Measurements from ENCODE around the gene TAMALIN. TPM values are rescaled to one million over a fixed set of nuclear protein-coding genes. Genes with fewer than 3 reads are reported as not detected.
A peak's percentile ranks its signal among the peaks of the same experiment; 100 is the strongest.

Gene TAMALIN
- total RNA-seq: 20.3 TPM
- long read RNA-seq, transcript GRASP-201 (8 exons, 1,933 nt): major isoform, 27 of 32 reads
- long read RNA-seq, partial matches to known transcripts: 2 of 32 reads
- long read RNA-seq, other reads (novel, unspliced or antisense): 2 of 32 reads

DNA sequence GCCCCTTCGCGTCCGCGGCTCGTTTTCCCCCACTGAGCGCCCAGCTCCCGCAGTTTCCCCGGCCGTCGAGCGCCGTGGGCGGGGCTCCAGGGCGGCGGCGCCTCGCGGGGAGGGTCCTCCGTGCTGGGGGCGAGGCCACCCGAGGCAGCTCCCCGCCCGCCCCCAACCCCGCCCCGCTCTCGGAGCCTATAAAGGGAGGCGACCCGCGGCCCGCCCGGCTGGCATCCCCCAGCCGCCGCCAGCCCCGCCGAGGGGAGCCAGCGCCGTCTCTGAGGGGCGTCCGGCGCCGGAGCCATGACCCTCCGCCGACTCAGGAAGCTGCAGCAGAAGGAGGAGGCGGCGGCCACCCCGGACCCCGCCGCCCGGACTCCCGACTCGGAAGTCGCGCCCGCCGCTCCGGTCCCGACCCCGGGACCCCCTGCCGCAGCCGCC is at the start of gene TAMALIN:
TAMALIN (plus strand) TSS at position 221 of the 432 bp plus-strand sequence; CDS start at position 295, 74 bp downstream.
- DNase-seq (ENCODE audit: missing footprints) (peak; percentile 89), ATAC-seq (peak; percentile 68)
- intact Hi-C loops (cut with DNase I): no loop called here

DNA sequence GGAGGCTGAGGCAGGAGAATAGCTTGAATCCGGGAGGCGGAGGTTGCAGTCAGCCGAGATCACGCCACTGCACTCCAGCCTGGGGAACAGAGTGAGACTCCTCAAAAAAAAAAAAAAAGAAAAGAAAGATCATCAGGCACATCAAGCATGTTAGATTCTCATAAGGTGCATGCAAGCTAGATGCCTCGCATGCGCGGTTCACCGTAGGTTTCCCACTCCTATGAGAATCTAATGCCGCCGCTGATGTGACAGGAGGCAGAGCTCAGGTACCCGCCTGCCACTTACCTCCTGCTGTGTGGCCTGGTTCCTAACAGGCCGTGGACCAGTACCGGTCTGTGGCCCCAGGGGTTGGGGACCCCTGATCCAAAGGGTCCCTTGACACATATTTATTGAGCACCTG is 48.2 kb upstream of the TAMALIN start:
- intact Hi-C loops (cut with DNase I): loop anchor here (10.0 kb wide), 1 partner anchor 914 kb away; the partner anchor contains the start of gene LETMD1
- DNase-seq (ENCODE audit: missing footprints) (no peak), ATAC-seq (no peak)

DNA sequence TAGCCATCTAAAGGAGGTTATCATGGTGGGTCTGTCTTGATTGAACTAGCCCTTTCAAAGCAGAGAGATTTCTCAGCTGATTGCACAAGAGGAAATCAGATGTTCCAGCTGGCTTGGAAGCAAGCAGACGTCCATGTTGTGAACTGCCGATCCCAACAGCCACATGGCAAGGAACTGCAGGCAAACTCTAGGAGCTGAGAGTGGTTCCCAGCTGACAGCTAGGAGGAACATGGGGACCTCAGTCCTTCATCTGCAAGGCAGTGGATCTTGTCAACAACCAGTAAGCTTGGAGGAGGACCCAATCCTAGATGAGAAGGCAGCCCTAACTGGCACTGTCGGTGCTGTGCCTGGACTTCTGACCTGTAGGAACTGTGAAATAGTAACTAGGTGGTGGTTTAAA is 47.5 kb upstream of the TAMALIN start:
- intact Hi-C loops (cut with DNase I): loop anchor here (10.0 kb wide), 1 partner anchor 914 kb away; the partner anchor contains the start of gene LETMD1
- peak; percentile 69 for ATAC-seq
- no peak for DNase-seq (ENCODE audit: missing footprints)

DNA sequence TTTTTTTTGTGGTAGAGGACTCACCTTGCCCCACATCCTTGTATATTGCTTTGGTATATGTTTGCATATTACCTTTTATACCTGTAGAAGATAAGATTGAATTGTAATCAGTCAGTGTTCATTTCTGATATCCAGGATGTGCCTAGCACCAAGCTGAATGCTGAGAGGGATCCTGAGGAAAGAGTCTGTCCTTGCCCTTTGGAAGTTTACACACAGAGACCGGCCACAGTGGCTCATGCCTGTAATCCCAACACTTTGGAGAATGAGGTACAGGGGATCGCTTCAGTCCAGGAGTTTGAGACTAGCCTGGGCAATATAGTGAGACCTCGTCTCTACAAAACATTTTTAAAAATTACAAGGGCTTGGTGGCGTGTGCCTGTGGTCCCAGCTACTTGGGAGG is 46.8 kb upstream of the TAMALIN start:
- DNase-seq (ENCODE audit: missing footprints) (no peak), ATAC-seq (no peak)
- intact Hi-C loops (cut with DNase I): loop anchor here (10.0 kb wide), 1 partner anchor 915 kb away; the partner anchor contains the start of gene LETMD1

DNA sequence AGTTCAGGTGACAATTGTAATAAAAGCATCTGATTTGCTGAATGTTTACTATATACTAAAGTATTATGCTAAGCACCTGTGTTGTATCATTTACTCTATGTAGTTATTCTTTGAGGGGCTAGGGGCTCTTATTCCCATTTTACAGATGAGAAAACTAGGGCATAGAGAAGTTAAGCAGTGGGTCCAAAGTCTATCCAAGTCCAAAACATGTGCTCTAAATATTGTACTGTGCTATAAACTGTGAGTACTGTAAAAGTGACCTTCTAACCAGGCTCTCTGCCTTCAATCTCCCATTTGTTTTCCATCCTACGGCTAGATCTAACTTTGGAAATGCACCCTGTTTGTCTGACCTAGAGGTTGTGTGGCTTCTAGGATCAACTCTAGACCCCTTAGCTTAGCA is 46.3 kb upstream of the TAMALIN start:
- ATAC-seq (no peak), DNase-seq (ENCODE audit: missing footprints) (no peak)
- intact Hi-C loops (cut with DNase I): no loop called here

DNA sequence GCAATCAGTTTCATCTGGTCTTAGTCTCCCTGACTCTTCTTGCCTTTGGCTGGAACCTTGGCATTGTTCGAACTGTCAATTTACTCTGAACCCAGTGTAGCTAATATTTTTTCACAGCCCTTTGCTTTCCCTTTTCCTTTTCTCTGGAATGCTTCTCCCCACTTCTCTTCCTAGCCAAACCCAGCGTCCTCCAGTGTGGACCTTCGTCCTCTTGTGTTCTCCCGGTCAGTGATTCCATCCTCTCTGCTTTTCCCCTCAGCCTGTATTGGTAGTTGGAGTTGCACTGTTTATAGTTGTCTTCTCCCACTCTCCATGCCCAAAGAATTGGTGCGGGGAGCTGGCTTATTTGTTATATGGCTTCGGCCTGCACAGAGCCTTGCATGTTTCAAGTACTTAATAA is 45.9 kb upstream of the TAMALIN start:
- no peak for ATAC-seq
- intact Hi-C loops (cut with DNase I): no loop called here
- DNase-seq (ENCODE audit: missing footprints): no peak

DNA sequence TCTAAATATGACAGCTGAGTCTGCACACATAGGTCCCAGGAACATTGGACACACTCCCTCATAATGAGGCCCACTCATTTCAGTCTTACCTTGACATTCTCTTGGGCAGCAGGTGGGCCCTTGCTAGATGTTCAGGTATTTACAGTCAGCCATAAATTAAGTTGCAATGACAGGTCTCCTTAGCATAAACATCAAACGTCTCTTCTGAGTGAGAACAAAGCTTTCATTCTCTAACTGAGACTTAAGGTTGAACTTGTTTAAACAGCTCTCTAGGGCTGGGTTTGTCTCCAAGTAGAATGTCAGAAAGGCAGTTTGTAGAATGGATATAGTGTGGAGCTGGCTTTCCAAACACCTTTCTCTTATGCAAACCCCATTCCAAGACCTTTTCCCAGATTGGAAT is 44.9 kb upstream of the TAMALIN start:
- intact Hi-C loops (cut with DNase I): no loop called here
- DNase-seq (ENCODE audit: missing footprints): no peak
- no peak for ATAC-seq

DNA sequence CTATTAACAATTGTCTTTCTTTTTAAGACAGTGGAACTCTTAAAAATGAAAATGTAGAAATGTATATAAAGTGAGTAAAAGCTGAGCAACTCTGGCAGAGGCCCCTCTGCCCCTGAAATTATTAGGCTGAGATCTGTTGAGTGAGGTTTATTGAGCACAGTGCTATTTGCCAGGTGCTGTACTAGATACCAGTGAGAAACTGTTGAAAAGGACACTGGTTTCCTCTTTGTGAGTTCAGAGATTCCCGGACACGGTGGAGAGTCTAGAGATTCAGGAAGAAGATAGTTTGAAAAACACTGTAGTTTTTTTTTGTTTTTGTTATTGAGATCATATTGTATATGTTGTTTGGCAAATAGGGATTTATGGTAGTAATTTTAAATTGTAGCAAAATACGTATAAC is 44.0 kb upstream of the TAMALIN start:
- no peak for ATAC-seq

DNA sequence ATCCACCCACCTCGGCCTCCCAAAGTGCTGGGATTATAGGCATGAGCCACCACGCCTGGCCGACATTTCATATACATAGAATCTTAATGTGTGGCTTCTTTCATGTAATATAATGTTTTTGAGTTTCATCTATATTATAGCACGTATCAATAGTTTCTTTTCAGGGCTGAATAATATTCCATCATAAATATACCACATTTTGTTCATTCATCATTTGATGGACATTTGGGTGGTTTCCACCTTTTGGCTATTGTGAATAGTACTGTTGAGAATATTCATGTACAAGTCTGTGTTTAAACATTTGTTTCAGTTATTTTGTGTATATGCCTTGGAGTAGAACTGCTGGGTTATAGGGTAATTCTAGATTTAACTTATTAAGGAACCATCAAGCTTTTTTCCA is 43.3 kb upstream of the TAMALIN start:
- ATAC-seq (no peak), DNase-seq (ENCODE audit: missing footprints) (no peak)
- intact Hi-C loops (cut with DNase I): no loop called here

More for the DNA sequence above, 44.0 kb upstream of the TAMALIN start:
- no peak for DNase-seq (ENCODE audit: missing footprints)
- intact Hi-C loops (cut with DNase I): no loop called here

DNA sequence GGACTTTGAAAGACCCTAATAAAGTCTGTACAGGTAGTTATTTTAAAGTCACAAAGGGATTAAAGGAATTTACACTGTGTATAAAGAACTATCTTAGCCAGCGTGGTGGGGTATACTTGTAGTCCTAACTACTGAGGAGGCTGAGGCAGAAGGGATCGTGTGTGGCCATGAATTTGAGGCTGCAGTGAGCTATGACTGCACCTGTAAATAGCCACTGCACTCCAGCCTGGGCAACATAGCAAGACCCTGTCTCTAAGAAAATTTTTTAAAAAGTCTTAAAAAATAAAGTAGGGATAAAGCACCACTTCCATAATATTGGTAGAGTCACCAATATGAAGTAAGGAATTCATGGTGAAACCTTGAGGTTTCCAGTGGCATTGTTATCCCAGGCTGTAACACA is 37.1 kb upstream of the TAMALIN start:
- no peak for ATAC-seq
- intact Hi-C loops (cut with DNase I): no loop called here
- DNase-seq (ENCODE audit: missing footprints): no peak

DNA sequence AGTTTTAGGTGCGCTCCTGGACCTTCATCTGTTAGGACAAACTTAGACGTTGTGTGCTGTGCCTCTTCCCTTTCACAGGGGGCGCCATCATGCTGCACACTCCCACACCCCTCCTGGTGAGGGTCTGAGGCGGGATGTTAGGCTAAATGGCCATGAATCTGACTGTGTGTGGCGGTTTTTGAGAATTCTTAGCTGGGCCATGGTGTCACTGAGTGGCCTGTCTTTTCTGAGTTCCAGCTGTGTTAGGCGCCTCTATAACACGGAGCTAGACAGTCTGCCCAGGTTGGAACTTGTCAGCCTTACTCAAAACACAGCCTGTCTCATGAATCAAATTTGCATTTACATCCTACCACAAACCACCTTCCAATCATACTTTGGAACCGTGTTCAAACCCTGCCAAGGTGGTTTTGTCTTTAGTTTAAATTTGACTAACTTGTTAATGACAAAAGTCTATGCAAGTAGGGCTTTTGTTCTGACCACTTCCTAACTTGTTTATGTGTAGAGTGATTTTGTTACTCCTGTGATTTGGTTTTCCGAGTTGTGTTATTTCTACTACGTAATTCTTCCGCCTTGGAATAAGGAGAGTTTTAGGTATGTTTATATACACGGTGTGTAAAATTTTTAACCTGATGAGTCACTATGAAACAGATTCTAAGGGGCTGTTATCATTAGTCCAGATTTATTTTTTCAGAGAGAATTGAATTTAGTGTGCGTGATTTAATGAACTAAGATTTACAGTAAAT is 35.7 kb upstream of the TAMALIN start:
- DNase-seq (ENCODE audit: missing footprints) (no peak), ATAC-seq (no peak)
- intact Hi-C loops (cut with DNase I): no loop called here

DNA sequence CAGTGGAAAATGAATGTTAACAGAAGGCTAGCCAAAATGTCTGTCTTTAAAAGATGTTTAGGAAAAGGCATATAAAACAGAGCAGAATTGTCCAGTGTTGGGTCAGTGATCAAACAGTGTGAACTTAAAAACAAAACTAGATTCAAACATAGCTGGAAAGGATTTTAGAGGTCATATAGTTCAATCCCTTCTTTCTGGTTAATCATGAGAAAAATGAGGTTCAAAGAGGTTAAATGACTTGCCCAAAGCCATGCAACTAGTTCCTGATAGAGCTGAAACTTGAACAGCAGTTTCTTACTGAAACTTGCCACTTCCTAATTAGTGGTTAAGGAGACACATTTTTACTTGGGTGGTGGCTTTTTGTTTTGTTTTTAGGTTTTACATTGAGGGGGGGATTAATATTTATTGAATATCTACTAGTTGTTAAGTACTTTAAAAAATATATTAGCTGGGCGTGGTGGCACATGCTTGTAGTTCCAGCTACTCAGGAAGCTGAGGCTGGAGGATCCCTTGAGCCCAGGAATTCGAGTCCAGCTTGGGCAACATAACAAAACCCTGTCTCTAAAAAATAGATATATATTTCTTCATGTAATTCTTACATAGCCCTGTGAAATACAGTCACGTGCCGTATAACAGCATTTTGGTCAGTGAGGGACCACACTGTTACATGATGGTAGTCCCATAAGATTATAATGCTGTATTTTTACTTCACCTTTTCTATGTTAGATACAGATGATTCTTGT is 34.9 kb upstream of the TAMALIN start:
- intact Hi-C loops (cut with DNase I): no loop called here
- ATAC-seq: no peak
- no peak for DNase-seq (ENCODE audit: missing footprints)

DNA sequence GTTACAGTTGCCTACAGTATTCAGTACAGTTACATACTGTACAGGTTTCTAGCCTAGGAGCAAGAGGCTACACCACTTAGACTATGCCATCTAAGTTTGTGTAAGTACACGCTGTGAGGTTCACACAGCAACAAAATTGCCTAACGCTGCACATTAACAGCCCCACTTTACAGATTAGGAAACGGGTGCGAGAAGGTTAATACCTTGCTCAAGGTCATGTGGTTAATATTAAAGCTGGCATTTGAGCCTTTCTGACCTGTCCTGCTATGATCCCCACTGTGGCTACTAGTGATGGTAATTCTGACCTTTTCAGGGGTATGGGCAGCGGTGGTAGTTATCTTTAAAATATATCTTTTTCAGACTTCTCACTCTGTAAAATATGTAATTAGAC is 34.3 kb upstream of the TAMALIN start:
- no peak for ATAC-seq
- DNase-seq (ENCODE audit: missing footprints): no peak
- intact Hi-C loops (cut with DNase I): no loop called here

DNA sequence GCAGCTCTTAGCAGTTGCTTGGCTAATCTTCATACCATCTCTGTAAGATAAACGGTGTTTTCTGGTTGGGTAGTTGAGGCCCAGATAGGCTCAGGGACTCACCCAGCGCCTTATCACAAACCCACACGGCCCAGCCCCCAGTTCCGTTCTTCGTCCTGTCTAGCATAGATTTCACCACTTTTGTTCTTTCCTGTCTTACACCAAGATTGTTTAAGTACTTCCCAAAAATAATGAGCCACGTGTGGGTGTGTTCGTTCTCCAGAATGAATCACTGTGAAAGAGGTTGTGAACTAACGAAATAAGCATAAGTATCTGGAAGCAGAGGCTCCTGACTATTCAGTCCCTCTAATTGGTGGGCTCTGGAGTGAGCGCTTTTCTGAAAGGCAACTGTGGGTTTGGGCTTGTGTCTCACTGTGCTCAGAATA is 33.9 kb upstream of the TAMALIN start:
- intact Hi-C loops (cut with DNase I): no loop called here

DNA sequence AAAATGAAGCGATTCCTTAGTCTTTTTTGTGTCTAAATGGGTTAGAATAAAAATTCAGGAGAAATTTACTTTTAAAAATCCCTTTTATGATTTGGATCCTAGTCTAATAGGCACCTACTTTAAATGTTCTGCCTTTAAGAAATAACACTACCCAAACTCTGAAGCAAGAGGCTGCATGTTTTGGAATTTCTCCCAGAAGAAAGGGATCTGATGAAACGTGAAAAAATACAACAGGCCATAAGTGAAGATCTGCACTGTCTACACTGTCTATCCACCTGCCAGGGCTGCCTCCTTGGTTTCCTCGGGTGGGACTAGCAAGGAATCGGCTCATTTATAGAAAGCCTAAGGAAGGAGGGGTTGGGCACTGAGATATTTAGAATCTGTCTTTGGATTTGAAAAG is 33.2 kb upstream of the TAMALIN start:
- no peak for ATAC-seq
- intact Hi-C loops (cut with DNase I): no loop called here
- DNase-seq (ENCODE audit: missing footprints): no peak

More for the DNA sequence above, 33.9 kb upstream of the TAMALIN start:
- DNase-seq (ENCODE audit: missing footprints) (no peak), ATAC-seq (peak; percentile 55)

DNA sequence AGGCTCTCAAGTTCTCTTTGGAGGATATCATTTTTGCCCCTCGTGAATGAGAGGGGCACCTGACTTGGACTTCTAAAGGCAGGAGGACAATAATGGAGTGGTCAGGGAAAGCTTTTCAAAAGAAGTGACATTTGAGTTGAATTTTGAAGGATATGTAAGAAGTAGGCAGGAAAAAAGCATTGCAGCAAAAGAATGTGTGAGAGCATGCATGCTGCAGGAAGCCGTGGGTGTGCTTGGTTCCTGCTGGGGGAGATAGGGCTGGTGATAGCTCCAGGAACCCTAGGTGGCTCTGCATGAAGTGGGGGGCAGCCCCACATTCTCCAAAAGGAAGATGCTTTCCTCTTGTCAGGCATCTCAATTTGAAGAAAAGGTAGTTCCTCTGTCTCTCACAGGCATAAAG is 32.1 kb upstream of the TAMALIN start:
- intact Hi-C loops (cut with DNase I): no loop called here
- DNase-seq (ENCODE audit: missing footprints): no peak
- no peak for ATAC-seq

DNA sequence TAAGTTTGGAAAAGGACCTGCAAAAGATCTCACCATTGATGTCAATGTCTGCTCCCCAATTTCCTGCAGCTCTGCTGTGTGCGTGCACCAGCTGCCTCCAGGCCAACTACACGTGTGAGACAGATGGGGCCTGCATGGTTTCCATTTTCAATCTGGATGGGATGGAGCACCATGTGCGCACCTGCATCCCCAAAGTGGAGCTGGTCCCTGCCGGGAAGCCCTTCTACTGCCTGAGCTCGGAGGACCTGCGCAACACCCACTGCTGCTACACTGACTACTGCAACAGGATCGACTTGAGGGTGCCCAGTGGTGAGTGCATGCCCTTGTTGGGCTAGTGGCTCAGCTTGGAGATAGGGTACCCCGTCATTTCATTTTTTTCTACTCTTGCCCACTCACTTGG is 31.6 kb upstream of the TAMALIN start:
- intact Hi-C loops (cut with DNase I): no loop called here
- DNase-seq (ENCODE audit: missing footprints) (no peak), ATAC-seq (no peak)

DNA sequence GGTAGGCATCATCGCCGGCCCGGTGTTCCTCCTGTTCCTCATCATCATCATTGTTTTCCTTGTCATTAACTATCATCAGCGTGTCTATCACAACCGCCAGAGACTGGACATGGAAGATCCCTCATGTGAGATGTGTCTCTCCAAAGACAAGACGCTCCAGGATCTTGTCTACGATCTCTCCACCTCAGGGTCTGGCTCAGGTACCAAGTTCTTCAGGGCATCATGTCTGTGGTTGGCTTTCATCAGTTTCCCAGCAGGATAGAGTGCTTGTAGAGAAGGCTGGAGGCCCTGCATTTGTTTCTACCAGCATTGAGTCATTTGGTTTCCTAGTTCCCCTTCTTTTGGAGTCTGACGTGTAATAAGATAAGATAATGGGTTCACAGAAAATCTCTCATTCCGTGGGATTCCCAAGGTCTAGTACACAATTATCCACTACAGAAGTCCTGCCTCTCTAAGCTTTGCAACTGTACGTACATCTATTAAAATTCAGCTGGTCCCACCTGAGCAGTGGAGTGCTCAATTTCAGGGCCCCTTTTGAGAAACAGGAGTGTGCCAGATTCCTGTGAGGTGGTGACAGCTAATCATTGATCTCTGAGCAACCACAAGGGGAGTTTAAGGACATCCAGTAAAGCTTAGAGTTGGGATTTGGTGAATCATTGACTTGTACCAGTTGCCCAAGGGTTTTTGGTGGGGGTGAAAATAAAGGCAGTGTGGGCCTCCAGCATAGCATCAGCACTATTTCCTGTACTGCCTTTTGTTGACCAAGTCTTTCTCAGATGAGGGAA is 30.2 kb upstream of the TAMALIN start:
- intact Hi-C loops (cut with DNase I): no loop called here
- DNase-seq (ENCODE audit: missing footprints): no peak
- no peak for ATAC-seq

DNA sequence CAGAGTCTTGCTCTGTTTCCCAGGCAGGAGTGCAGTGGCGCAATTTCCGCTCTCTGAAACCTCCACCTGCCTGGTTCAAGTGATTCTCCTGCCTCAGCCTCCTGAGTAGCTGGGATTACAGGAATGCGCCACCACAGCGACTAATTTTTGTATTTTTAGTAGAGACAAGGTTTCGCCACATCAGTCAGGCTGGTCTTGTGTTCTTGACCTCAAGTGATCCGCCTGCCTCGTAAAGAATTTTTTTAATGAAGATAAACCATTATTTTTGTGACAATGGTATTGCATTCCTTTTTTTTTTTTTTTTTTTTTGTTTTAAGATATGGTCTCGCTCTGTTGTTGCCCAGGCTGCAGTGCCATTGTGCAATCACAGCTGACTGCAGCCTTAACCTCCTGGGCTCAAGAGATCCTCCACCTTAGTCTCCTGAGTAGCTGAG is 29.4 kb upstream of the TAMALIN start:
- DNase-seq (ENCODE audit: missing footprints) (no peak), ATAC-seq (no peak)
- intact Hi-C loops (cut with DNase I): no loop called here

Measured in Right ventricle myocardium inferior (tissue), 1 donor.